Measurements from ENCODE around the gene TGFB2. TPM values are rescaled to one million over a fixed set of nuclear protein-coding genes. Genes with fewer than 3 reads are reported as not detected.
A peak's percentile ranks its signal among the peaks of the same experiment; 100 is the strongest.

TGFB2 gene
- total RNA-seq, 1 donor: 36.3 TPM

- peak; percentile 87 for DNase-seq (ENCODE audit: low read depth)
- H3K4me3 ChIP-seq (ENCODE audit: low read depth, low read length): no peak overlapping the region
- TF ChIP-seq CTCF (IDR thresholded peaks at IDR 0.05; ENCODE audit: insufficient read depth, low read depth, low read length): no peak
Observed at GRCh38 chr1:218467101-218468072, 122.3 kb downstream of the TGFB2 start.

- H3K4me3 ChIP-seq (ENCODE audit: low read depth, low read length): no peak overlapping the region
- DNase-seq (ENCODE audit: low read depth): no peak
- TF ChIP-seq CTCF (IDR thresholded peaks at IDR 0.05; ENCODE audit: insufficient read depth, low read depth, low read length): no peak
Observed at GRCh38 chr1:218468711-218469110, 123.6 kb downstream of the TGFB2 start.

GRCh38 chr1:218472885-218473284 is 127.7 kb downstream of the TGFB2 start:
- DNase-seq (ENCODE audit: low read depth): no peak
- H3K4me3 ChIP-seq (ENCODE audit: low read depth, low read length): no peak overlapping the region
- no peak for TF ChIP-seq CTCF (IDR thresholded peaks at IDR 0.05; ENCODE audit: insufficient read depth, low read depth, low read length)

GRCh38 chr1:218473522-218473921 is 128.4 kb downstream of the TGFB2 start:
- peak; percentile 77 for DNase-seq (ENCODE audit: low read depth)
- H3K4me3 ChIP-seq (ENCODE audit: low read depth, low read length): no peak overlapping the region
- TF ChIP-seq CTCF (IDR thresholded peaks at IDR 0.05; ENCODE audit: insufficient read depth, low read depth, low read length): no peak

- H3K4me3 ChIP-seq (ENCODE audit: low read depth, low read length): no peak overlapping the region
- no peak for TF ChIP-seq CTCF (IDR thresholded peaks at IDR 0.05; ENCODE audit: insufficient read depth, low read depth, low read length)
- DNase-seq (ENCODE audit: low read depth): peak; percentile 47
Observed at GRCh38 chr1:218474128-218474527, 129.0 kb downstream of the TGFB2 start.

GRCh38 chr1:218475275-218475674 is 130.1 kb downstream of the TGFB2 start:
- TF ChIP-seq CTCF (IDR thresholded peaks at IDR 0.05; ENCODE audit: insufficient read depth, low read depth, low read length): no peak
- no peak for DNase-seq (ENCODE audit: low read depth)
- H3K4me3 ChIP-seq (ENCODE audit: low read depth, low read length): no peak overlapping the region

Data from fibroblast of villous mesenchyme (primary cell).